Measurements from ENCODE around the gene NEK2.
"Not testable (repeated sequence)": the region's sequence is repeated elsewhere in the genome, so short reads cannot be mapped to it uniquely, and the experiment has no call there.

NEK2 gene

DNA sequence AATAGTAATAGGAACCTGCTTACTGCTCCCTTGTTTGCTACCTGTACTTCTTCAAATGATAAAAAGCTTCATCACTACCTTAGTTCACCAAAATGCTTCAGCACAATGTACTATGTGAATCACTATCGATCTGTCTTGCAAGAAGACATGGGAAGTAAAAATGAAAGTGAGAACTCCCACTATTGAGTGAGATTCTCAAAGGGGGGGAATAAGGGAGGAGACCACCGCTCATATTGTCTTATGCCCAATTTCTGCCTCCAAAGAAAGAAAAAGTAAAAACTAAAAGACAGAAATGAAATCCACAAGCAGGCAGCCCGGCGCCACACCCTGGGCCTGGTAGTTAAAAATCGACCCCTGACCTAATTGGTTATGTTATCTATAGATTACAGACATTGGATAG is 18.5 kb upstream of the NEK2 start:
- DNase-seq = not testable (repeated sequence)

DNA sequence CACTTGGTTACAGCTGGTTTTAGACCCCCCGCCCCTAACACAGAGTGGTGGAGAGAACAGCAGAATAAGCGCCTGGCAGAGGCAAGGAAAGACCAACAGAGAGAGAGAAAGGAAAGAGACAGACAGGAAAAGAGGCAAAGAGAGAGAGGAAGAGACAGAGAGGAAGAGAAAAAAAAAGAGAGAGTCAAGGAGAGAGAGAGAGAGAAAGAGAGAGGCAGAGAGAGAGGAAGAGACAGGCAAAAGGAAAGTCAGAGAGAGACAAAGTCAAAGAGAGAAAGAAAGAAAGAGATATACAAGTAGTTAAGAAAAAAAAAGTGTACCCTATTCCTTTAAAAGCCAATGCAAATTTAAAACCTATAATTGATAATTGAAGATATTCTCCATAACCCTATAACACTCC is 13.0 kb upstream of the NEK2 start:
- DNase-seq = no peak

DNA sequence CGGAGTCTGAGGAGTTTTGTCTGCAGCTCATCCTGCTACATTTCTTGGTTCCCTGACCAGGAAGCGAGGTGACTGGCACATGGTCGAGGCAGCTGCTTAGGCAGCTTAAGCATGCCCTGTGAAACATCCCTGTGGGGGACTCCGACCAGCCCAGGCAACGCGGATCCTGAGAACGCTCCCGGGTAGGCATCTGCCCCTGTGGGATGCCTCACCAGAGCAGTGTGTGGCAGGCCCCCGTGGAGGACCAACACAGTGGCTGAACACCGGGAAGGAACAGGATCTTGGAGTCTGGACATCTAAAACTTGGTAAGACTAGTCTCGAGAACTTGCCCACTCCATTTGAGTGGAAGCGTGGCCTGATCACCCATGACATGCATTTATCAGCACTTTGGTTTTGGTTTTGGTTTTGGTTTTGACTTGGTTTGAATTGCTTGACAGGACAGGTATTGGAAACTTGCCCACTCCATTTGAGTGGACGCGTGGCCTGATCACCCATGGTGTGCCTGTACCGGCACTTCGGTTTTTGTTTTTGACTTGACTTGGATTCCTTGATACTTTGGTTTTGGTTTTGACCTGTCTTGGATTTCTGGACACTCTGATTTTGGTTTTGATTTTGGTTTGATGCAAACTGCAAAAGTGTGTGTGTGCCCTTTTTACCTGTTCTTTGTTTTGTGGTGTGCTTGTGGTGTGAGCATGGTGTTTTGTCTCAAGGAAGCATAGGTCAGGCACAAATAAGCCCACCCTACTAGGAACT is 12.2 kb upstream of the NEK2 start:
- DNase-seq = no peak

DNA sequence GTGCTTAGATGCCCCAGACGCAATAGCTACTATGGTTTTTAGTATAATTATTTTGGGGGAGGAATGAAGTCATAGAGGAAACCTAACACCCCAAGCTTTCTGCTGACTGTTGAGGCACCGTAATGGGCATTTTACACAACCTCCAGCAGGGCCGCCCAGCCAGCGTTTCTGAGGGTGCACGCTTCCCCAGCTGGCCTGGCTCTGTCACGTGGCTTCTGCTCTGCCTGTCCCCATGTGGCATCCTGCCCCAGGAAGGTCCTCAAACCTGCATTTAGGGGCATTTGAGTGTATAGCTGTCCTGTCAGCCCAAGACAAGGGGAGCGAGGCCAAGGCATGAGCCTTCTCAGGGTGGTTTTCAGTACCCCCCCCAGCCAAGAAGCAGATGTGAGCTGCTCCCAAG is 10.4 kb upstream of the NEK2 start:
- DNase-seq = no peak

DNA sequence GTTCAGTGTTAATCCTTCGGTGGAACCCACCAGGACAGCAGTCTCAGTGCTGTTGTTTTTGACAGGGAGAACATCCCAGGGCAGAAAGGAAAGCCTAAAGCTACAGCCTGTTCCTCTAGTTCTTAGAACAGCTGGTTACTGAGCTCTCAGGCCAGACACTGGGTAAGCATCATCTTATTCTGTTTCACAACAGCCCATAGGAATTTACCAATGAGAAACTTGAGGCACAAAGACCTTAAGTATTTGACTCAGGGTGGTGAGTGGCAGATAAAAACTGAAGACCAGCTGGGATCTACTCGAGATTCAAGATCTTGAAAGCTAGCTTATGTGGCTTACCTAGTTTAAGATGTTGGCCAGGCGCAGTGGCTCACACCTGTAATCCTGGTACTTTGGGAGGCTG is 9.4 kb upstream of the NEK2 start:
- no peak for DNase-seq

DNA sequence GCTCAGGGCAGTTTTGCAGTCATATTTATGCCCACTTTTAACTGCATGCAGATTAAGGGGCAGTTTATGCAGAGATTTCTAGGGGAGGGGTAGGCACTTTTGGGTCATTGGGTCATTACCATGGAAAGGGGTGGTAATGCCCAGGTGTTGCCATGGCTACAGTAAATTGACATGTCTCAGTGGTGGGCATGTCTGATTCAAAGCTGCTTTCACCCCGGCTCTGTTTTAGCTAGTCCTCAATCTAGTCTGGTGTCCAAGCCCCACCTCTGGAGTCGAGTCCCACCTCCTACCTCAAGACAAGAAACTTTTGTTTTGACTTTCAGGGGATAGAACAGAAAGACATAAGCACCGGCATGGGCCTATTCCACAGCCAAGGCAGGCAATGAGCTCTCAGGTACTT is 8.9 kb upstream of the NEK2 start:
- DNase-seq = no peak

DNA sequence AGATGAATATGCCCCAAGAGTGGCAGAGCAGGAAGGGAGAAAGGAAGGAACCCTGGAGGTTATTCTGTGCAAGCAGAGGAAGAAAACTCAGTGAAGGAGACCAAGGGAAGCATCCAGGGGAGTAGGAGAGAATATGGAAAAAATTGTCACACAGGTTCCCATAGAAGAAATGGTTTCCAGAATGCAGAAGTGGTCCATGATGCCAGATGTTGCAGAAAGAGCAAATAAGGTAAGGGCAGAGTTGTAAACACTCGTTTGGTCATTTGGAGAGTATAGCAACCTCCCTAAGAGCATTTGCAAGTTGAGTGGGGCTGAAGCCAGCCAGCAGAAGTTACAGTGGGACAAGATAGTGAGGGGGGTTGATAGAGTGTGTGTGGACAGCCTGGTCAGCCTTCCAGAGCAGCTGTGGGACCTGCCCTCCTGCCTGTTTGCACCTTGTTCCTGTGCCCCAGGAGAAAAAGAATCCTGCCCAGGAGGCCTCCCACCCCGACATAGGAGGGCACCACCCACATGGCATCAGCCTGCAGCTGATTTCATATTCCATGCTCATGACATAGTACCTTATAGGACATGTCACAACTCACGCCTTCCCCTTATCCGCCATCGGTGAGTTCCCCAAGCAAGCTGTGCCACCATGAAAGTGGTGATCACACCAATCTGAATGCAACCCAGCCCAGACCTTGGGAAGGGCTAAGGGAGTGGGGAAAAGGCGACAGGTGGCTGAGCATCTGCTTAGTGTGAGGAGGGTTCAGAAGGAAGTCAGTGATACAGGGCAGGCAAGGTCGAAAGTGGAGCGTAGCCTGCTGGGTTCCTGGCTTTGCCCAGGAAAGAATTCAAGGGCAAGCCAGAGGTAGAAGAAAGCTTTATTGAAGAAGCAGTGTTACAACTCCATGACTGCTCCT is 8.2 kb upstream of the NEK2 start:
- peak; percentile 61 for DNase-seq

DNA sequence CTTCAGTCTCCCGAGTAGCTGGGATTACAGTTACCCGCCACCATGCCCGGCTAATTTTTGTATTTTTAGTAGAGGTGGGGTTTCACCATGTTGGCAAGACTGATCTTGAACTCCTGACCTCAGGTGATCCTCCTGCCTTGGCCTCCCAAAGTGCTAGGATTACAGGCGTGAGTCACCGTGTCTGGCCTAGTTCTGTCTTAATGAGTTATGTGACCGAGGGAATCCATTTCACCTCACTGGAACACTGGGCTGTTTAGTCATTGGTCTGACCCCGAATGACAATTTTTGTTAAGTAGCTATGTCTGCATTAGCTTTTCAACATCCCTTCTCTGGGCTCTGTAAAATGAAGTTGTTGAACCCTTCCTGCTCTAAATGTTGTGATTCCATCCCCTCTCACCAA is 6.8 kb upstream of the NEK2 start:
- not testable (repeated sequence) for DNase-seq

DNA sequence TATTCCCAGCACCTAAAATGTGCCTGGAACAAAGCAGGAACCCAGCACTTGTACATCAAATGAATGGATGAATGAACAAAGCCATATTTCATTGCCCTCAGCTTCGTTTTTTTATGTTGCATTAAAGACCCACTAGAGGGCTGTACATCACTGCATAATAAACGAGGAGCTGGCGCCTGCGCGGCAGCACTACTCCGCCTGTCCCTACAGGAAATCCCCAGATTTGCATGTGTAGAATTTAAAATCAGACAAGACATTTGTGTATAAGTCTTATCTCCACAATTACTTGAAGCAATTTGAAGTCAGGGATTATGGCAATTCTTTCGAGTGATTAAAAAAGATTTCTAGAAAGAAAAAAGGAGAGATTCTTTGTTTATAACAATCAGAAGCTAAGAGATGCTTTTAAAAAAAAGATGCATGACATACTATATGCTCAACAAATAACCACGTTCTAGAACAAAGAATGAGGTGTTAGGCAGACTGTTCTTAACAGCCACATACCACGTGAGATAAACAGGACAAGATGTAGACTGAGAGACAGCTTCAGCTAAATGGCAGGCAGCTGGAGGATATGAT is 5.4 kb upstream of the NEK2 start:
- DNase-seq = peak; percentile 66

DNA sequence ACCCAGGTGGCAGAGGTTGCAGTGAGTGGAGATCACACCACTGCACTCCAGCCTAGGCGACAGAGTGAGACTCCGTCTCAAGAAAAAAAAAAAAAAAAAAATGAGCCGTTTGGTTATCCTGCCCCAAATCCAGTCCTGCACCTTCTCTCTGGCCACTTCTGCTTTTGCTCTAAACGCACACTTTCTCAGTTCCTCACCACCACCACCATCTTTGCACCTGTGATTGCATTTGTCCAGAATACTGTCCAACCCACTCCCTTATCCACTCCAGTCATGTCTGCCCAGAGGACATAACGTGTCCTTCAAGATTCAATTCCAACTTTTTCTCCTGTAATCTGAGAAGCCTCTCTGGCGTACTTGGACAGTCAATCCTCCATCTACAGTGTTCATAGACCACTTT is 2.2 kb upstream of the NEK2 start:
- no peak for DNase-seq

DNA sequence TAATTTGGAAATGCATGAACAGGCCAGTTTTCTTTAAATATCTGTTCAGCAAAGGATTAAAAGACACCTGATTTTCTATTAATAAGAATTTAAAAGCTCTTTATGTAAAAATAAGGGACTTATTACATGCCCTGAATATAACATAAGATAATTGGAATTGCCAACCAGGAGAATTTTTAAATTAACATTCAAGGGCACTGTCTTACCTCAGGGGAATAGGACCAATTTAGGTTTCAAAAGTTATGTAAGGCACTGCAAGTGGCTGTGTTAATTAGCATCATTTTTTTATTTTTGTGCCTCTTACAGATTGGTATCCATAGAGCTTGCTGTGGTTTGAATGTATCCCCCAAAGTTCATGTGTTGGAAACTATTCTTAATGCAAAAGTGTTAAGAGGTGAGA is 1.3 kb upstream of the NEK2 start:
- no peak for DNase-seq

DNA sequence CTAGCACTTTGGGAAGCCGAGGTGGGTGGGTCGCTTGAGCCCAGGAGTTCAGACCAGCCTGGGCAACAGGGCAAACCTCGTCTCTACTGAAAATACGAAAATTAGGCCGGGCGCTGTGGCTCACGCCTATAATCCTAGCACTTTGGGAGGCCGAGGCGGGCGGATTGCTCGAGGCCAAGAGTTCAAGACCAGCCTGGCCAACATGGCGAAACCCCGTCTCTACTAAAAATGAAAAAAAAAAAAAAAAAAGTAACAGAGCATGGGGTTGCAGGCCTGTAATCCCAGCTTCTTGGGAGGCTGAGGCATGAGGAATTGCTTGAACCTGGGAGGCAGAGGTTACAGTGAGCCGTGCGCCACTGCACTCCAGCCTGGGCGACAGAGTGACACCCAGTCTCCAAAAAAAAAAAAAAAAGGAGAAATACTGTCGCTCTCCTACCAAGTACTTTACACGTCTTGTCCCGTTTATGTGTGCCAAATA is 724 bp upstream of the NEK2 start:
- no peak for DNase-seq

DNA sequence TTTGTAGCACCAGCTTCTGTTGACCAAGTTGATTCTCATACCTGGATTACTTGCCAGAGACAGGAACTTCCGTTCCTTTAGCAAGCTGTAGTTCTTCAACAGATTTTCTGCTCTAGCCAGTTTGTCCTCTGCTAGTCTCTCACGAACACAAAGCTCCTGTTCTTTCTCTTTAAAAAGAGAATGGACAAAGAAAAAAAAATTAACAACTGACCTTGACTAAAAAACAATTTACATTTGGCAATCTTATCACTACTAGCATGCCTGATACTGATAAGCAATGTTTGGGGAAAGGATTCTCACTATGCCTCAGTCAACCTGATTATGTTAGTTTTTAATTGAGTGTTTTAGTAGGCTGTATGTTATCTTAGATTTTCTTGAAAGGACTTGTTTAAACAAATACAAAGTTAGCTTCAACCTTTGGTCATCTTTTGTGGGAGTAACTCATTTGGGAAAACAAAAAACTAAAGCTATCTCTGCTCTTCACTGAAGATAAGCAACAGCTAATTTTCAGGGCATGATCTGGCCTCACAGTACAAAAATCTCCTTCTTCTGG is 8.3 kb downstream of the NEK2 start:
- DNase-seq = no peak

DNA sequence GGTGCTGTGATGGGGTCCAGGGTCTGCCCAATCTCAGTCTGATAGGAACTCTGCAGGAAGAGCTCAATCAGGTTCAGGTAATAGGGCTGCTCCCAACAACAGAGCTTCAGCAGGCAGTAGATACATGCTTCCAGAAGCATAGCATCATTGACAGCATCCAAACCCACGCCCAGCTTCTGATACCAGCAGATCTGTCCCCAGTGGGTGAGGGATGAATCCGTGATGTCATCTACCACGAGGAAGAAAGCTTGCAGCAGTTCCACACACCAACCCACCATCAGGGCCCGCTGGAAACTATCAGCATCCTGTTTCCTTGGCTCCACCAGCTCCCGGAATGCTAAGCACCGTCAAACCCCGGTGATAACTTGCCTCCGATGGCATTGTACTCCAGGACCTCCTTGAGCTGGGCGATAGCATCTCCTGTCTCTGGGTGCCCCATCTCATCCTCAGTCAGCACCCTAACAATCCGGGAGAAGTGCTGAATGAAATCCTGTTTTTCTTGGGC is 14.7 kb downstream of the NEK2 start:
- DNase-seq = no peak

DNA sequence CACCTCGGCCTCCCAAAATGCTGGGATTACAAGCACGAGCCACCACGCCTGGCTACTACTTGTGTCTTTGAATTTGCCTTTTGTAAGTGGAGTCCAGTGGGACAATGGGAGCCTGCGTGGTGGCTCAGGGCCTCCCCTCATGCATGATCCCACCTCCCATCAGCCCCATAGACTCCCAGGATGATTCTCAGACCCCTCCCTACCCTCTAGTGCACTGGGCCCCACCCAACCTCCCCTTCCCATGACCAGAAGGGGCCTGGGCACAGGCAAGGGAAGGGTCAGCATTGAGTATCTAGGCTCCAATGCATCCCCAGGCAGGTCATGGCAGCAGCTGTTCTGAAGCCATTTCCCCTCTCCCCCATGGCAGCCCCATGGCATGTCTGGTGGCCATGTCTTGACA is 18.7 kb downstream of the NEK2 start:
- DNase-seq = no peak

DNA sequence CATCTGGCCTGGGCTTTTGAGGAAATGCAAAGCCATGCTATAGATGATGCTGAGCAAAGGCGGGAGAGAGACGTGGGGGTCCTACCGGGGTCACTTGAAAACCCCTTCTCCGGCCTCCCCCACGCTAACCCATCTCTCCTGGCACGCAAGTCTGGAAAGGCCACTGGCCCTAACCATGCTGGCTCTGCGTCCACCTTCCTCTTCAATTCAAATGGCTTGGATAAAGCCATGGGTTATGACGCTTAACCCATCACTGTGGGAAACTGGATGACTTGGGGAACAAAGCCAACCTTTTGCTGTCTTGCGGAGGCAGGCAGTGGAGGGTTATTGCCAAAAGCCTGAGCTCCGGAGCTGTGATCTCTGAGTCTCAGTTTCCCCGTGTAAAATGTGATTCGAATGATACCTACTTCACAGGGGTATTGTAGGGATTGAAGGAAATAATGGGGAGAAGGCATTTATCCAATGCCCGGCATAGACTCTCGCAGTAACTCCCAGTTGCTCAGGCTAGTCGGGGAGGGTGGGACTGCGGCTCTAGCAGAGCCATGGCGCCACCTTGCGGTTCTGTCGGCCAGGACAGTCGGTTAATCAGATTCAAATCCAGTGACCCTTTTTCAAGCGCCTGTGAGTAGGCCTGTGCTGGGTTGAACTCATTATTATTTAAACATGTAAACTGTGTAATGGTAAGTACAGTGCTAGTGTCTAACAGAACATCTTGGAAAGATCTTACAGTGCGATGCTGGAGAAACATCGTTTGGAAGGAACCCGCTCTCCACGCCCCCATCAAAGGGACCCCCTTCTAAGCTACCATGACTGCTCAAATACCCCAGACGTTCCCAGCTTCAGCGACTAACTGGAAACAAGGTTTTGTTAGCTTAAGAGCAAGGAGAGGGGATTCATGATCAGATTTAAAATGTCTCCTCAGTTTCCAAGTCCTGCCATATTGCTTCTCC is 20.3 kb downstream of the NEK2 start:
- DNase-seq = peak; percentile 43

DNA sequence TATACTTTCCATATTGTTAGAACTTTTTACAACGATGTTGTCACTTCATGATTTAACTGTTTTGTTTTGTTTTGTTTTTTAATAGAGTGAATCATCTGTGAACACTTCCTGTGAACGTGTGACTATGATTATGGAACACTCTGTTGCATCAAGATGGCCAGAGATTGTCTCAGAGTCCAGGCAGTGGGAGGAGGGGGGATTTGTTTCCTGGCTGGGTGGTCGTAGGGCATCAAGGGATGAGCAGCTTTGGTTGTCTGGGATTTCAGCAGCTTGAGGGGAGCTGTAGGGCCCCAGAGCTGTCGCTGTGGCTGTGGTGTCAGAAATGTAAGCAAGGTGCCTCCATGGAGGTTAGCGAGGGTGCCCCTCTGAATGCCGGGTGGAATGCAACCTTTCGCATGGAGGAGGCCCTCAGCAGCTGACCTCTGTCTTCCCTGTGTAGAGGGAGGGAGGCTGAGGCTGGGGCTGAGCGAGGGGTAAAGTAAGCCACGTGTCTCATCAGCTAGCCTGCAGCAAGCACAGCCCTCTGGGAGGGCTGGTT is 21.4 kb downstream of the NEK2 start:
- DNase-seq = no peak

DNA sequence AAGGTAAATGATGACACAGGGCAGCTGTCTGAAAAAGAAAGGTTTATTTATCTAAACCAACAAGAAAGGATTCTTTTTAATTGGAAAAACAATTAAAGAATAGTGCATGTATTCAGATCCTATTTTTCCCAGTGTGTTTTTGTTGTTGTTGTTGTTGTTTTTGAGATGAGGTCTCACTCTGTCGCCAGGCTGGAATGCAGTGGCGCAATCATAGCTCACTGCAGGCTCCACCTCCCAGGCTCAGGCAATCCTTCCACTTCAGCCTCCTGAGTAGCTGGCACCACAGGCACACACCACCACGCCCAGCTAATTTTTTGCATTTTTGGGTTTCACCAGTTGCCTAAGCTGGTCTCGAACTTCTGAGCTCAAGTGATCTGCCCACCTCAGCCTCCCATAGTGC is 22.1 kb downstream of the NEK2 start:
- DNase-seq = no peak

DNA sequence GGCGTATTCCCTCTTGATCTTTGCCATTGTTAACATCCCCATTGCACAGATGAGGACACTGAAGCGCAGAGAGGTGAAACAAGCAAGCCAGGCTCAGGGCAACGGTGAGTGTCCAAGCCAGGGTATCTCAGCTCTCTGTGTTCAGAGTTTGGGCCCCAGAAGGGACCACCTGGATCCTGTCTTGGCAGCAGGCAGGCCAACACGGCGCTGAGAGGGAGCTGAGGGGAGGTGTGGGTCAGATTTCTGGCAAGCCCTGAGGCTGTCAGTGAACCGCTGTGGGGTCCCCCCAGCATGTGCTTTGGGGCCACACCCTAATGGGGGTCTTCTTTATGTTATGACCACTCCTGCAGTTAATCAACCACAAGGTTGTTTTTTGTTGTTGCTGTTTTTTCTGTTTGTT is 23.1 kb downstream of the NEK2 start:
- no peak for DNase-seq

DNA sequence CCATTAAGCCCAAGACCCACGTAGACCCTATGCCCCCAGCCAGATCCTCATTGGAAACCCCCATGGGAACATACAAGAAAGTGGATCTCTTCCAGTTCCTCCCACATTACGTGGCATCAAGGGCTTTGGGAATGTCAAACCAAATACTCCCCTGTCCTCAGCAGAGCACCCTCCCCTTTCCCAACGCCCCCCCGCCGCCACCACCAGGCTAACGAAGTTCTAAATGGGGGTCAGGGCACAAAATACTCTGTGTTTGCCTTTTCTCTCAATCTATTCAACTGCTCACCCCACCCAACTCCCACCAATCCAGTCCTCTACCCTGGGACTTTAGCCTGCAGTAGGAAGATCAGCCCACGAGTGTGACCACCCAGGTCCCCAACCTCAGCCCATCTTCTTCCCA is 24.5 kb downstream of the NEK2 start:
- DNase-seq = no peak

DNA sequence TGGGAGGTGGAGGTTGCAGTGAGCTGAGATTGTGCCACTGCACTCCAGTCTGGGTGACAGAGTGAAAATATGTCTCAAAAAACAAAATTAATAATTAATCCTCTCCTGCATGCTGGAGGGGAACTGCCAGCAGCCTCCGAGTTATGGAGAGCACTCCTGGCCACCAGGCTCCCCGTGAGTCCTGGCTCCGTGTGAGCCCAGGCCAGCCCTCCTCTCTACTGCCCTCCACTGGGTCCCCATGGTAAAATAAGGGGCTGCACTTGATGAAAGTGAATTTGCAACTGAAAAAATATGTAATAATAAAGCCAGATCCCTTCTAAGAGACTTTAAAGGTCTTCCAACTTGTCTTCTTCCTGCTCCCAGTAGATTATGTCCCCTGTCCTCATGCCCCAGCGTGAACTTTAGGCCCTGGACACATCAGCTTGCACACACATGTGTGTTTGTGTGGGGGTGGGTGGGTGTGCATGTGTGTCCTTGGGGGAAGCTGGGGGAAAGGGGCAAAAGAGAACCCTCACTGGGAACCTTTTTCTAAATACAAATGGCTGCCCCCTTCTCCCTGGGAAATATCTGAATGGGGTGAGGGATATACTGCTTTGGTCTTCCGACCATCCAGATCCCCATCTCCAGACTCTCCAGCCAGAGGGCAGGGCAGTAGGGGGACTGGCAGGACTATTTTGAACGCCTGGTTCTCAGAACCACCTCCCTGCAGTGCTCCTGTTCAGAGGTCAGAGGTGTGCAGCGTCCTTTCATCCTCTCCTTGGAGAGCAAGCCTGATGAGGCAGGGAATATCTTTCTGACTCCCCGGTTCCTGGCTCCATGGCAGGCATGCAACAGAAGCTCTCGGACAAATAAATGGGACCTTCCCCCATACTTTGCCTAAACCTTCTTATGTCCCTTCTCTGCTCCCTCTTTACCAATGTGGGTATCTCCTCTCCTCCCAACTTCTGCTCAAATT is 26.2 kb downstream of the NEK2 start:
- no peak for DNase-seq
